K562 (cell line): ENCODE data around the gene ARL10. TPM values are rescaled to one million over a fixed set of nuclear protein-coding genes. Genes with fewer than 3 reads are reported as not detected.

Experiments
- NELFE ChIP-seq: IDR thresholded peaks from 2 replicates; pipeline ENCODE4 v1.6.1; 2011; ENCODE audit warnings: mild to moderate bottlenecking; ENCODE audit not compliant: insufficient read depth, insufficient read length
- polyA plus RNA-seq, 8 experiments: library from polyadenylated mRNA; depleted of rRNA in 4 of 8; stranded (reverse) in 5 of 8; unstranded in 3 of 8; fragments of >200 nt; fragmentation: Nextera tagmentation in 2 of 8; fragmentation: Illumina TruSeq in 1 of 8; extraction: Ambion mirVana in 2 of 8; extraction: Trizol in 1 of 8; gene quantifications; 2 replicates each; pipeline versions ENCODE4 v1.2.1 to v1.2.3, GENCODE V29; 2011 to 2014; ENCODE audit warnings: inconsistent platforms in 1 of 8, missing spikeins in 1 of 8
- total RNA-seq, 7 experiments: library from RNA; depleted of rRNA in 6 of 7; stranded (reverse); fragments of >200 nt in 6 of 7; fragmentation: Illumina TruSeq in 2 of 7; extraction: Trizol in 2 of 7; gene quantifications; 2 replicates each; pipeline versions ENCODE4 v1.2.1 to v1.2.3, GENCODE V29; 2011 to 2021; ENCODE audit warnings: low replicate concordance in 1 of 7
- TF ChIP-seq, protein P1 (sequence below): fragments of 250-450 bp; sonication (Bioruptor Pico); IDR thresholded peaks from 2 replicates; pipeline ENCODE4 v1.5.0; 2021; ENCODE audit warnings: mild to moderate bottlenecking, borderline replicate concordance
- TF ChIP-seq, protein P2 (sequence below): fragments of 450-650 bp; IDR thresholded peaks from 2 replicates; pipeline ENCODE4 v1.6.1; 2018; ENCODE audit not compliant: partially characterized antibody
- TF ChIP-seq, protein P3 (sequence below): fragments of 450-650 bp; formaldehyde crosslinking; conservative IDR thresholded peaks from 2 replicates; pipeline ENCODE4 v1.4.0; 2022; ENCODE audit warnings: mild to moderate bottlenecking, missing genetic modification characterization

ARL10 gene
- total and polyA plus RNA-seq, 9 of the 15 experiments (the other 6 are each of a cell fraction or from before 2014, with no cell fraction given): under 0.01 to 0.40 (median 0.34) TPM; not detected in 3

DNA sequence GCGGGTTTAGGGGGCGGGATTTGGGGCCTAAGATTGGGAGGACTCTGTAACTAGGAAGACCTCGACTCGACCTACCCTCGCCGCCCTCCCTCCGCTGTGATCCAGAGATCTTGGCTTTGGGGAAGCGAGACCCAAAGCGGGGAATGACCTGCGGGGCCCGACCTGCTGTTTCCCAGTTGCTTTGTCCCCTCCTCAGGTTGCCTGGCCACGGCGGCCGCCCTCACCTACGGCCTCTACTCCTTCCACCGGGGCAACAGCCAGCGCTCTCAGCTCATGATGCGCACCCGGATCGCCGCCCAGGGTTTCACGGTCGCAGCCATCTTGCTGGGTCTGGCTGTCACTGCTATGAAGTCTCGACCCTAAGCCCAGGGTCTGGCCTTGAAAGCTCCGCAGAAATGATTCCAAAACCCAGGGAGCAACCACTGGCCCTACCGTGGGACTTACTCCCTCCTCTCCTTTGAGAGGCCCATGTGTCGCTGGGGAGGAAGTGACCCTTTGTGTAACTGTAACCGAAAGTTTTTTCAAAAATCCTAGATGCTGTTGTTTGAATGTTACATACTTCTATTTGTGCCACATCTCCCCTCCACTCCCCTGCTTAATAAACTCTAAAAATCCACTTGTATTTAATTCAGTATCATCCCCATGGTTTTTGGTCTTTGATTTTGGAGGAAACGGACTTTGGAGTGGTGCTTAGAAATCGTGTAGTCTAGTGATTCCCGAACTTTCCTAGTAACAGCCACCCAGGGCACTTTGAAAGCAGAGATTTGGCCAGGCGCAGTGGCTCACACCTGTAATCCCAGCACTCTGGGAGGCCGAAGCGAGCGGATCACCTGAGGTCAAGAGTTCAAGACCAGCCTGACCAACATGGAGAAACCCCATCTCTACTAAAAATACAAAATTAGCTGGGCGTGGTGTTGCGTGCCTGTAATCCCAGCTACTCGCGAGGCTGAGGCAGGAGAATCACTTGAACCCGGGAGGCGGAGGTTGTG lies 24.1 kb downstream of the ARL10 start (continued):
- TF ChIP-seq, protein P1, sequence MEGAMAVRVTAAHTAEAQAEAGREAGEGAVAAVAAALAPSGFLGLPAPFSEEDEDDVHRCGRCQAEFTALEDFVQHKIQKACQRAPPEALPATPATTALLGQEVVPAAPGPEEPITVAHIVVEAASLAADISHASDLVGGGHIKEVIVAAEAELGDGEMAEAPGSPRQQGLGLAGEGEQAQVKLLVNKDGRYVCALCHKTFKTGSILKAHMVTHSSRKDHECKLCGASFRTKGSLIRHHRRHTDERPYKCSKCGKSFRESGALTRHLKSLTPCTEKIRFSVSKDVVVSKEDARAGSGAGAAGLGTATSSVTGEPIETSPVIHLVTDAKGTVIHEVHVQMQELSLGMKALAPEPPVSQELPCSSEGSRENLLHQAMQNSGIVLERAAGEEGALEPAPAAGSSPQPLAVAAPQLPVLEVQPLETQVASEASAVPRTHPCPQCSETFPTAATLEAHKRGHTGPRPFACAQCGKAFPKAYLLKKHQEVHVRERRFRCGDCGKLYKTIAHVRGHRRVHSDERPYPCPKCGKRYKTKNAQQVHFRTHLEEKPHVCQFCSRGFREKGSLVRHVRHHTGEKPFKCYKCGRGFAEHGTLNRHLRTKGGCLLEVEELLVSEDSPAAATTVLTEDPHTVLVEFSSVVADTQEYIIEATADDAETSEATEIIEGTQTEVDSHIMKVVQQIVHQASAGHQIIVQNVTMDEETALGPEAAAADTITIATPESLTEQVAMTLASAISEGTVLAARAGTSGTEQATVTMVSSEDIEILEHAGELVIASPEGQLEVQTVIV (CRISPR knock-in tag): 0 out of 2 replicates have a peak, but pooled peaks have one; percentile 6
- TF ChIP-seq NELFE: no peak
- TF ChIP-seq, protein P2, sequence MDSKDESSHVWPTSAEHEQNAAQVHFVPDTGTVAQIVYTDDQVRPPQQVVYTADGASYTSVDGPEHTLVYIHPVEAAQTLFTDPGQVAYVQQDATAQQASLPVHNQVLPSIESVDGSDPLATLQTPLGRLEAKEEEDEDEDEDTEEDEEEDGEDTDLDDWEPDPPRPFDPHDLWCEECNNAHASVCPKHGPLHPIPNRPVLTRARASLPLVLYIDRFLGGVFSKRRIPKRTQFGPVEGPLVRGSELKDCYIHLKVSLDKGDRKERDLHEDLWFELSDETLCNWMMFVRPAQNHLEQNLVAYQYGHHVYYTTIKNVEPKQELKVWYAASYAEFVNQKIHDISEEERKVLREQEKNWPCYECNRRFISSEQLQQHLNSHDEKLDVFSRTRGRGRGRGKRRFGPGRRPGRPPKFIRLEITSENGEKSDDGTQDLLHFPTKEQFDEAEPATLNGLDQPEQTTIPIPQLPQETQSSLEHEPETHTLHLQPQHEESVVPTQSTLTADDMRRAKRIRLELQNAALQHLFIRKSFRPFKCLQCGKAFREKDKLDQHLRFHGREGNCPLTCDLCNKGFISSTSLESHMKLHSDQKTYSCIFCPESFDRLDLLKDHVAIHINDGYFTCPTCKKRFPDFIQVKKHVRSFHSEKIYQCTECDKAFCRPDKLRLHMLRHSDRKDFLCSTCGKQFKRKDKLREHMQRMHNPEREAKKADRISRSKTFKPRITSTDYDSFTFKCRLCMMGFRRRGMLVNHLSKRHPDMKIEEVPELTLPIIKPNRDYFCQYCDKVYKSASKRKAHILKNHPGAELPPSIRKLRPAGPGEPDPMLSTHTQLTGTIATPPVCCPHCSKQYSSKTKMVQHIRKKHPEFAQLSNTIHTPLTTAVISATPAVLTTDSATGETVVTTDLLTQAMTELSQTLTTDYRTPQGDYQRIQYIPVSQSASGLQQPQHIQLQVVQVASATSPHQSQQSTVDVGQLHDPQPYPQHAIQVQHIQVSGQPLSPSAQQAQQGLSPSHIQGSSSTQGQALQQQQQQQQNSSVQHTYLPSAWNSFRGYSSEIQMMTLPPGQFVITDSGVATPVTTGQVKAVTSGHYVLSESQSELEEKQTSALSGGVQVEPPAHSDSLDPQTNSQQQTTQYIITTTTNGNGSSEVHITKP: no peak
- TF ChIP-seq, protein P3, sequence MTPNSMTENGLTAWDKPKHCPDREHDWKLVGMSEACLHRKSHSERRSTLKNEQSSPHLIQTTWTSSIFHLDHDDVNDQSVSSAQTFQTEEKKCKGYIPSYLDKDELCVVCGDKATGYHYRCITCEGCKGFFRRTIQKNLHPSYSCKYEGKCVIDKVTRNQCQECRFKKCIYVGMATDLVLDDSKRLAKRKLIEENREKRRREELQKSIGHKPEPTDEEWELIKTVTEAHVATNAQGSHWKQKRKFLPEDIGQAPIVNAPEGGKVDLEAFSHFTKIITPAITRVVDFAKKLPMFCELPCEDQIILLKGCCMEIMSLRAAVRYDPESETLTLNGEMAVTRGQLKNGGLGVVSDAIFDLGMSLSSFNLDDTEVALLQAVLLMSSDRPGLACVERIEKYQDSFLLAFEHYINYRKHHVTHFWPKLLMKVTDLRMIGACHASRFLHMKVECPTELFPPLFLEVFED (CRISPR knock-in tag): no peak
